Sigmoid colon (tissue), 3 donors: ENCODE results near the gene GPR108.

Experiments
- POLR2A ChIP-seq, 2 donors: fragments of 450-650 bp; IDR thresholded peaks; one replicate each; pipeline ENCODE4 v1.6.1; 2016; ENCODE audit warnings: antibody characterized with exemption in 2 of 2, mild to moderate bottlenecking in 2 of 2, moderate library complexity in 2 of 2
- TF ChIP-seq, protein P1 (sequence below), 4 experiments: fragments of 450-650 bp in 3 of 4; fragments of 200-600 bp in 1 of 4; IDR thresholded peaks; one replicate each; pipeline ENCODE4 v1.5.1; 2016 to 2019; ENCODE audit warnings: antibody characterized with exemption in 4 of 4, mild to moderate bottlenecking in 3 of 4, moderate library complexity in 2 of 4

DNA sequence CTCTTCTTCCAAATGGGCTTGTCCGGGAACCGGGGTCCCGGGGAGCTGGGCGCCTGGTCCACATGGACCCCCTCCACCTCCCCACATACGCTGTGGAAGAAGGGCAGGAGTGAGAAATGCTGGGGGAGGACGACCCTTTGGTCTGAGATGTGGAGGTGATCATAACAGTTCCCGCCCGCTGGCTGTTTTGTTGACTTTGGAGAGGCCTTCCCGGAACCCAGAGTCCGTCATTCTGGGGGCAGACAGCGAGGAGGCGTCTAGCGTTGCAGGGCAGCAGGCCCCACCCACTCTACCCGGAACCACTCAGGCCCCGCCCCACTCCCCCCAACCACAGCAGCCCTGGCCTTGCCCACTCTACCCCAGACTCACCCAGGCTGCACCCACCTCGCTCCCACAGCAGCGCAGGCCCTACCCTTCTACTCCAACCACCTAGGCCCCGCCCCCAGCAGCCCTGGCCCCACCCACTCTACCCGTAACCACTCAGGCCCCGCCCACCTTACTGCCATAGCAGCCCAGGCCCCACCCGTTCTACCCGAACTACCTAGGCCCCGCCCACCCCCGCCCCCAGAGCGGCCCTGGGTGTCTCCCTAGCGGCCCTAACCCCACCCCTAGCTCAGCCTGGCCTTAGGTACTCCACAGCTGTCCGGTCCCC lies 7.1 kb downstream of the GPR108 start:
- TF ChIP-seq, protein P1, sequence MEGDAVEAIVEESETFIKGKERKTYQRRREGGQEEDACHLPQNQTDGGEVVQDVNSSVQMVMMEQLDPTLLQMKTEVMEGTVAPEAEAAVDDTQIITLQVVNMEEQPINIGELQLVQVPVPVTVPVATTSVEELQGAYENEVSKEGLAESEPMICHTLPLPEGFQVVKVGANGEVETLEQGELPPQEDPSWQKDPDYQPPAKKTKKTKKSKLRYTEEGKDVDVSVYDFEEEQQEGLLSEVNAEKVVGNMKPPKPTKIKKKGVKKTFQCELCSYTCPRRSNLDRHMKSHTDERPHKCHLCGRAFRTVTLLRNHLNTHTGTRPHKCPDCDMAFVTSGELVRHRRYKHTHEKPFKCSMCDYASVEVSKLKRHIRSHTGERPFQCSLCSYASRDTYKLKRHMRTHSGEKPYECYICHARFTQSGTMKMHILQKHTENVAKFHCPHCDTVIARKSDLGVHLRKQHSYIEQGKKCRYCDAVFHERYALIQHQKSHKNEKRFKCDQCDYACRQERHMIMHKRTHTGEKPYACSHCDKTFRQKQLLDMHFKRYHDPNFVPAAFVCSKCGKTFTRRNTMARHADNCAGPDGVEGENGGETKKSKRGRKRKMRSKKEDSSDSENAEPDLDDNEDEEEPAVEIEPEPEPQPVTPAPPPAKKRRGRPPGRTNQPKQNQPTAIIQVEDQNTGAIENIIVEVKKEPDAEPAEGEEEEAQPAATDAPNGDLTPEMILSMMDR (IDR thresholded peaks at IDR 0.05) = no peak
- no peak for TF ChIP-seq POLR2A (IDR thresholded peaks at IDR 0.05)
